ENCODE results near the gene GIPC3.

The GIPC3 gene

GRCh38 chr19:3538258-3538929 lies 46.9 kb upstream of the GIPC3 start:
- TF ChIP-seq CTCF (IDR thresholded peaks at IDR 0.05; ENCODE audit: control insufficient read depth, extremely low read depth, insufficient read depth) = no peak
- DNase-seq (ENCODE audit: low read depth) = no peak
- H3K4me3 ChIP-seq (ENCODE audit: low read depth, low read length) = no peak overlapping the region

- DNase-seq (ENCODE audit: low read depth) = no peak
- H3K4me3 ChIP-seq (ENCODE audit: low read depth, low read length) = no peak within 1 kb of the TSS
- no peak for TF ChIP-seq CTCF (IDR thresholded peaks at IDR 0.05; ENCODE audit: control insufficient read depth, extremely low read depth, insufficient read depth)
These were observed 46.1 kb upstream of the GIPC3 start, which contains the start of gene TEKTIP1 for GRCh38 chr19:3538965-3539755. TSS of gene TEKTIP1 (plus strand) at chr19:3539174. CDS start at chr19:3539178, 4 bp downstream.

- no peak for DNase-seq (ENCODE audit: low read depth)
- H3K4me3 ChIP-seq (ENCODE audit: low read depth, low read length) = no peak overlapping the region
- no peak for TF ChIP-seq CTCF (IDR thresholded peaks at IDR 0.05; ENCODE audit: control insufficient read depth, extremely low read depth, insufficient read depth)
These were observed 45.5 kb upstream of the GIPC3 start for GRCh38 chr19:3539756-3540118.

- no peak for DNase-seq (ENCODE audit: low read depth)
- TF ChIP-seq CTCF (IDR thresholded peaks at IDR 0.05; ENCODE audit: control insufficient read depth, extremely low read depth, insufficient read depth) = no peak
- no peak overlapping the region for H3K4me3 ChIP-seq (ENCODE audit: low read depth, low read length)
These were observed 41.9 kb upstream of the GIPC3 start for GRCh38 chr19:3543150-3544057.

GRCh38 chr19:3544058-3544376 lies 41.3 kb upstream of the GIPC3 start:
- H3K4me3 ChIP-seq (ENCODE audit: low read depth, low read length) = no peak overlapping the region
- no peak for DNase-seq (ENCODE audit: low read depth)
- no peak for TF ChIP-seq CTCF (IDR thresholded peaks at IDR 0.05; ENCODE audit: control insufficient read depth, extremely low read depth, insufficient read depth)

GRCh38 chr19:3544742-3545668 lies 40.3 kb upstream of the GIPC3 start:
- DNase-seq (ENCODE audit: low read depth) = no peak
- H3K4me3 ChIP-seq (ENCODE audit: low read depth, low read length) = no peak overlapping the region
- peak; percentile 83 for TF ChIP-seq CTCF (IDR thresholded peaks at IDR 0.05; ENCODE audit: control insufficient read depth, extremely low read depth, insufficient read depth)
